Measurements from ENCODE around the gene TBC1D1. TPM values are rescaled to one million over a fixed set of nuclear protein-coding genes. Genes with fewer than 3 reads are reported as not detected.

Gene TBC1D1
- total RNA-seq, 2 experiments from 2014 or later: 40.7 to 46.5 TPM

GRCh38 chr4:38004062-38004461 is 113.2 kb downstream of the TBC1D1 start:
- no peaks in the 10 kb centered on the region for H3K27me3 Mint-ChIP-seq
- no peak overlapping the region for H3K4me3 ChIP-seq (ENCODE audit: low read length)
- no peaks in the 10 kb centered on the region for H3K9me3 Mint-ChIP-seq
- no peaks in the 10 kb centered on the region for H3K27me3 ChIP-seq (ENCODE audit: control insufficient read depth in 1 of 2, insufficient read depth in 2 of 2, low read length in 2 of 2)
- ATAC-seq (ENCODE audit: poor library complexity) (no peak), DNase-seq (no peak)
- peaks cover 48% of the 10 kb centered on the region for H3K4me1 Mint-ChIP-seq (ENCODE audit: low read depth)
- ChIA-PET CTCF (no interaction called here), POLR2A (no interaction called here)
- peaks cover 11% of the 10 kb centered on the region for H3K4me1 ChIP-seq (ENCODE audit: insufficient read depth, low read length)
- H3K27ac Mint-ChIP-seq: no peak overlapping the region
- TF ChIP-seq CTCF (IDR thresholded peaks at IDR 0.05): no peak
- intact Hi-C loops (cut with DNase I, micrococcal nuclease): no loop called here
- no peaks in the 10 kb centered on the region for H3K9me3 ChIP-seq (ENCODE audit: control insufficient read depth in 1 of 2, insufficient read depth in 1 of 2, low read length in 2 of 2)
- H3K36me3 Mint-ChIP-seq (ENCODE audit: low read depth): no peaks in the 10 kb centered on the region
- no peak overlapping the region for H3K4me3 Mint-ChIP-seq
- H3K27ac ChIP-seq (ENCODE audit: low read depth in 1 of 2, low read length in 2 of 2): no peak overlapping the region
- no peaks in the 10 kb centered on the region for H3K36me3 ChIP-seq (ENCODE audit: insufficient read depth, low read length)

- no peaks in the 10 kb centered on the region for H3K9me3 ChIP-seq (ENCODE audit: control insufficient read depth in 1 of 2, insufficient read depth in 1 of 2, low read length in 2 of 2)
- Mint-ChIP-seq H3K27ac (no peak overlapping the region), H3K36me3 (ENCODE audit: low read depth) (no peaks in the 10 kb centered on the region), H3K9me3 (no peaks in the 10 kb centered on the region), H3K4me3 (no peak overlapping the region), H3K27me3 (no peaks in the 10 kb centered on the region), H3K4me1 (ENCODE audit: low read depth) (peaks cover 41% of the 10 kb centered on the region)
- no peaks in the 10 kb centered on the region for H3K27me3 ChIP-seq (ENCODE audit: control insufficient read depth in 1 of 2, insufficient read depth in 2 of 2, low read length in 2 of 2)
- ChIA-PET CTCF (no interaction called here), POLR2A (no interaction called here)
- no peaks in the 10 kb centered on the region for H3K36me3 ChIP-seq (ENCODE audit: insufficient read depth, low read length)
- DNase-seq: no peak
- H3K4me1 ChIP-seq (ENCODE audit: insufficient read depth, low read length): peaks cover 8% of the 10 kb centered on the region
- intact Hi-C loops (cut with DNase I, micrococcal nuclease): no loop called here
- H3K4me3 ChIP-seq (ENCODE audit: low read length): no peak overlapping the region
- no peak for ATAC-seq (ENCODE audit: poor library complexity)
- TF ChIP-seq CTCF (IDR thresholded peaks at IDR 0.05): no peak
- no peak overlapping the region for H3K27ac ChIP-seq (ENCODE audit: low read depth in 1 of 2, low read length in 2 of 2)
These were observed 114.0 kb downstream of the TBC1D1 start for GRCh38 chr4:38004887-38005286.

GRCh38 chr4:38005637-38006036 is 114.8 kb downstream of the TBC1D1 start:
- Mint-ChIP-seq H3K4me1 (ENCODE audit: low read depth) (peaks cover 41% of the 10 kb centered on the region), H3K36me3 (ENCODE audit: low read depth) (no peaks in the 10 kb centered on the region), H3K27me3 (no peaks in the 10 kb centered on the region), H3K9me3 (no peaks in the 10 kb centered on the region), H3K27ac (no peak overlapping the region), H3K4me3 (no peak overlapping the region)
- no peaks in the 10 kb centered on the region for H3K27me3 ChIP-seq (ENCODE audit: control insufficient read depth in 1 of 2, insufficient read depth in 2 of 2, low read length in 2 of 2)
- H3K36me3 ChIP-seq (ENCODE audit: insufficient read depth, low read length): no peaks in the 10 kb centered on the region
- no peak for ATAC-seq (ENCODE audit: poor library complexity)
- peaks cover 8% of the 10 kb centered on the region for H3K4me1 ChIP-seq (ENCODE audit: insufficient read depth, low read length)
- no peak for TF ChIP-seq CTCF (IDR thresholded peaks at IDR 0.05)
- no peaks in the 10 kb centered on the region for H3K9me3 ChIP-seq (ENCODE audit: control insufficient read depth in 1 of 2, insufficient read depth in 1 of 2, low read length in 2 of 2)
- no peak overlapping the region for H3K27ac ChIP-seq (ENCODE audit: low read depth in 1 of 2, low read length in 2 of 2)
- no peak for DNase-seq
- POLR2A ChIA-PET: no interaction called here
- CTCF ChIA-PET: no interaction called here
- no peak overlapping the region for H3K4me3 ChIP-seq (ENCODE audit: low read length)
- intact Hi-C loops (cut with DNase I, micrococcal nuclease): no loop called here

Data from CD4-positive, alpha-beta T cell (primary cell).